IMR-90 (cell line): ENCODE data around the gene INSL3. TPM values are rescaled to one million over a fixed set of nuclear protein-coding genes. Genes with fewer than 3 reads are reported as not detected.

ENCODE experiments used
- ATAC-seq: fragments of 200-7000 bp; cut with Tn5 transposase; 2 replicates; pipeline ENCODE4 v1.9.1; 2020; ENCODE audit warnings: low read depth, mild to moderate bottlenecking, moderate library complexity
- BruUV-seq: library from RNA; stranded (reverse); fragments of 400-500 nt; replicated peaks from 2 replicates; lab custom pipeline; 2021; lab: Mats Ljungman, UMichigan
- CTCF ChIA-PET: fragments of 300-600 bp; formaldehyde crosslinking; extraction: SDS; loops from one replicate; lab custom pipeline; 2021; ENCODE audit warnings: antibody characterized with exemption; lab: Yijun Ruan, JAX
- POLR2A ChIA-PET: fragments of 300-600 bp; sonication (Branson Sonifier 250); formaldehyde crosslinking; loops from one replicate; lab custom pipeline; 2022; ENCODE audit warnings: antibody characterized with exemption; ENCODE audit not compliant: unreplicated experiment; lab: Charles Lee
- DNase-seq: peaks from one replicate; pipeline ENCODE4 v3.0.0; 2013
- H2AFZ ChIP-seq: replicated peaks from 2 replicates; pipeline ENCODE3; 2013; ENCODE audit warnings: low read length, mild to moderate bottlenecking; ENCODE audit not compliant: poor library complexity
- H2AK5ac ChIP-seq: 2 replicates; pipeline ENCODE4 v1.6.1; 2013; ENCODE audit warnings: low read depth, low read length, inconsistent platforms
- H2AK9ac ChIP-seq: replicated peaks from 2 replicates; pipeline ENCODE3; 2013; ENCODE audit warnings: mild to moderate bottlenecking, low read depth, low read length, moderate library complexity; ENCODE audit not compliant: poor library complexity
- H2BK120ac ChIP-seq: 2 replicates; pipeline ENCODE4 v1.6.1; 2013; ENCODE audit warnings: low read depth, low read length, inconsistent platforms
- H2BK15ac ChIP-seq: 3 replicates; pipeline ENCODE4 v1.6.1; 2013; ENCODE audit warnings: low read depth, low read length, inconsistent platforms
- H2BK20ac ChIP-seq: 2 replicates; pipeline ENCODE4 v1.6.1; 2013; ENCODE audit warnings: low read depth, mild to moderate bottlenecking, inconsistent platforms, low read length, moderate library complexity
- H2BK5ac ChIP-seq: 2 replicates; pipeline ENCODE4 v1.6.1; 2013; ENCODE audit warnings: mild to moderate bottlenecking, low read depth, low read length, inconsistent platforms; ENCODE audit not compliant: poor library complexity, severe bottlenecking
- H3K14ac ChIP-seq: replicated peaks from 2 replicates; pipeline ENCODE4 v1.6.1; 2013; ENCODE audit warnings: low read depth, low read length, inconsistent platforms
- H3K18ac ChIP-seq: 2 replicates; pipeline ENCODE4 v1.6.1; 2013; ENCODE audit warnings: low read depth, low read length, control low read depth
- H3K23ac ChIP-seq: 2 replicates; pipeline ENCODE4 v1.6.1; 2013; ENCODE audit warnings: low read depth, low read length, inconsistent platforms
- H3K27ac ChIP-seq: 2 replicates; pipeline ENCODE4 v1.5.1; 2013; ENCODE audit warnings: mild to moderate bottlenecking, control low read depth, low read length; ENCODE audit not compliant: insufficient read depth
- H3K27me3 ChIP-seq: 2 replicates; pipeline ENCODE4 v1.6.1; 2013; ENCODE audit warnings: low read length; ENCODE audit not compliant: control insufficient read depth, insufficient read depth
- H3K36me3 ChIP-seq: 2 replicates; pipeline ENCODE4 v1.6.1; 2013; ENCODE audit warnings: low read length, mixed read lengths; ENCODE audit not compliant: control insufficient read depth, insufficient read depth
- H3K4ac ChIP-seq: 2 replicates; pipeline ENCODE4 v1.6.1; 2013; ENCODE audit warnings: low read depth, low read length, inconsistent platforms
- H3K4me1 ChIP-seq: 2 replicates; pipeline ENCODE4 v1.6.1; 2013; ENCODE audit warnings: low read length, mixed read lengths; ENCODE audit not compliant: control insufficient read depth, insufficient read depth
- H3K4me2 ChIP-seq: 2 replicates; pipeline ENCODE4 v1.6.1; 2013; ENCODE audit warnings: low read depth, mild to moderate bottlenecking, control low read depth, low read length, moderate library complexity
- H3K4me3 ChIP-seq: 2 replicates; pipeline ENCODE4 v1.5.1; 2013; ENCODE audit warnings: low read depth, mild to moderate bottlenecking, control low read depth, low read length, moderate library complexity; ENCODE audit not compliant: insufficient read depth
- H3K56ac ChIP-seq: 2 replicates; pipeline ENCODE4 v1.6.1; 2013; ENCODE audit warnings: low read length, inconsistent platforms; ENCODE audit not compliant: insufficient read depth; ENCODE audit errors: extremely low read depth
- H3K79me1 ChIP-seq, 2 experiments: 2 replicates each; pipeline ENCODE4 v1.6.1; 2013; ENCODE audit warnings: low read length in 2 of 2, inconsistent platforms in 1 of 2, low read depth in 1 of 2
- H3K9ac ChIP-seq: 2 replicates; pipeline ENCODE4 v1.6.1; 2013; ENCODE audit warnings: low read depth, low read length, control low read depth
- H3K9me1 ChIP-seq: 2 replicates; pipeline ENCODE4 v1.6.1; 2013; ENCODE audit warnings: low read length, inconsistent platforms; ENCODE audit not compliant: insufficient read depth
- H3K9me3 ChIP-seq: 2 replicates; pipeline ENCODE4 v1.6.1; 2013; ENCODE audit warnings: low read length; ENCODE audit not compliant: control insufficient read depth, insufficient read depth
- H4K20me1 ChIP-seq: 2 replicates; pipeline ENCODE4 v1.6.1; 2013; ENCODE audit warnings: low read length, inconsistent platforms; ENCODE audit not compliant: insufficient read depth
- H4K5ac ChIP-seq: 2 replicates; pipeline ENCODE4 v1.6.1; 2013; ENCODE audit warnings: mild to moderate bottlenecking, low read depth, low read length, control low read depth
- H4K8ac ChIP-seq, 2 experiments: 2 replicates each; pipeline ENCODE4 v1.6.1; 2013; ENCODE audit warnings: low read depth in 2 of 2, low read length in 2 of 2, control low read depth in 1 of 2, inconsistent platforms in 1 of 2
- H4K91ac ChIP-seq: 2 replicates; pipeline ENCODE4 v1.6.1; 2013; ENCODE audit warnings: low read depth, low read length, inconsistent platforms; ENCODE audit not compliant: insufficient read depth
- BHLHE40 ChIP-seq: fragments of 150-350 bp; IDR thresholded peaks from 2 replicates; pipeline ENCODE4 v1.6.1; 2016; ENCODE audit warnings: mild to moderate bottlenecking, low read depth, low read length
- FOS ChIP-seq: fragments of 150-350 bp; IDR thresholded peaks from 2 replicates; pipeline ENCODE4 v1.6.1; 2016; ENCODE audit warnings: low read depth, low read length
- MXI1 ChIP-seq: IDR thresholded peaks from 2 replicates; pipeline ENCODE4 v1.6.1; 2012; ENCODE audit warnings: low read depth, mild to moderate bottlenecking, low read length, moderate library complexity, borderline replicate concordance
- NFE2L2 ChIP-seq: fragments of 150-350 bp; IDR thresholded peaks from 2 replicates; pipeline ENCODE4 v1.6.1; 2016; ENCODE audit warnings: low read depth, mild to moderate bottlenecking, low read length
- RCOR1 ChIP-seq: IDR thresholded peaks from 2 replicates; pipeline ENCODE4 v1.6.1; 2012; ENCODE audit warnings: mild to moderate bottlenecking, low read length, improper control_type of control experiment; ENCODE audit not compliant: insufficient replicate concordance
- SMC3 ChIP-seq: fragments of 150-350 bp; IDR thresholded peaks from 2 replicates; pipeline ENCODE4 v1.6.1; 2016; ENCODE audit warnings: low read depth, mild to moderate bottlenecking, antibody characterized with exemption, low read length, moderate library complexity
- WGBS, 2 experiments: methylation state at CpG; one replicate each; pipeline versions ENCODE4 v1.1.5 to v1.1.7; 2013; ENCODE audit warnings: missing lambda C conversion rate in 2 of 2; ENCODE audit not compliant: insufficient read length in 1 of 2; ENCODE audit errors: extremely low coverage in 2 of 2; 5-methylcytosine and 5-hydroxymethylcytosine counted together
- dilution Hi-C: fragments of 300-500 bp; cut with HindIII; formaldehyde crosslinking; loops from one replicate; pipeline ENCODE4 v1.14.3; 2018; ENCODE audit warnings: low sequenced_read_pairs; ENCODE audit not compliant: unreplicated experiment
- in situ Hi-C: fragments of 300-500 bp; cut with MboI; formaldehyde crosslinking; loops from 3 replicates; pipeline ENCODE4 v1.14.3; 2019; ENCODE audit warnings: low sequenced_read_pairs, inconsistent platforms, mixed read lengths
- intact Hi-C: fragments of 100-400 bp; cut with micrococcal nuclease; formaldehyde crosslinking; loops from 2 replicates; pipeline ENCODE4 v1.10.0; 2022
- polyA plus RNA-seq, 3 experiments: library from polyadenylated mRNA; depleted of rRNA; stranded (reverse); fragments of >200 nt; gene quantifications; 2 replicates each; pipeline ENCODE4 v1.2.3, GENCODE V29; 2012; ENCODE audit warnings: low replicate concordance in 1 of 3
- total RNA-seq: library from RNA; depleted of rRNA; stranded (reverse); fragments of >200 nt; gene quantifications from 2 replicates; pipeline ENCODE4 v1.2.3, GENCODE V29; 2012
- TF ChIP-seq, protein P1 (sequence below): fragments of 150-350 bp; IDR thresholded peaks from 2 replicates; pipeline ENCODE4 v1.6.1; 2016; ENCODE audit warnings: low read depth, mild to moderate bottlenecking, low read length, moderate library complexity, borderline replicate concordance
- TF ChIP-seq, protein P2 (sequence below): conservative IDR thresholded peaks from 2 replicates; pipeline ENCODE4 v1.5.1; 2012; ENCODE audit warnings: mild to moderate bottlenecking, low read depth, low read length, improper control_type of control experiment

INSL3 gene
- total and polyA plus RNA-seq, 2 of the 4 experiments (the other 2 are of a cell fraction) = not detected

DNA sequence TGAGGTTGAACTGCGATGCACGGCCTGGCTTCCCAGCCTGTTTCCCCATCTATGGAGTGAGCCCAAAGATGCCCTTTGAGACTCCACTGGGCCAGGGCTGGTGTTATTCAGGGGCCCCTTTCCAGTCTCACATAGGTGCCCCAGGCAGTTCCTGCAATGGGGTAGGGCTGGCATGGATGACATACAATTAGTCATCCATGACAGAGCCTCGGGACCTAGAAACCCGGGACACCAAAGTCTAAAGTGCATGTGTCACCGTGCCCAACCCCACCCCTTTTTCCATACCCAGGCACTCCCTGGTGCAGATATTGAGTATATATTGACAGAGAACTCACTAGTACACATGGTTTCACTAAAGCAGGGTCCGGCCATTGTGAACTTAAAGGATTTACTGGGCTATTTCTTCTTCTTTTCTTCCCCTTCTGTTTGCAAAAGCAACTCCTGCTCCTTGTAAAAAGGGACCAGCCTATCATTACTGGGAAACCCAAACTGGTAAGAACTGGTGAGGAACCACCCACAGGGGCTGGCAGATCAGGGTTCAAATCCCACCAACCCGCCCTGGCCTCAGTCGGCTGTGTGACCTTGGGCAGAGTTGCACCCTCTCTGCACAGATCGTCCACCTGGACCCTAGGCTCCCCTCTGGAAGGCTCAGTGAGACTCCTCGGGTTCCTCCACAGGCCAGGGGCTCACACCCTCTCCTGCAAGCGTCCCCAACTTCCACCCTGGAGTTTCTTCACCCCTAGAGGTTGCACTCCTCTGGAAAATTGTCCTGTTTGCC, 23.7 kb downstream of the INSL3 start:
- no peak overlapping the region for H2AFZ ChIP-seq
- no peaks in the 10 kb centered on the region for H3K9me1 ChIP-seq
- DNase-seq = no peak
- no peak overlapping the region for H2AK5ac ChIP-seq
- H2BK20ac ChIP-seq = no peak overlapping the region
- TF ChIP-seq, protein P1, sequence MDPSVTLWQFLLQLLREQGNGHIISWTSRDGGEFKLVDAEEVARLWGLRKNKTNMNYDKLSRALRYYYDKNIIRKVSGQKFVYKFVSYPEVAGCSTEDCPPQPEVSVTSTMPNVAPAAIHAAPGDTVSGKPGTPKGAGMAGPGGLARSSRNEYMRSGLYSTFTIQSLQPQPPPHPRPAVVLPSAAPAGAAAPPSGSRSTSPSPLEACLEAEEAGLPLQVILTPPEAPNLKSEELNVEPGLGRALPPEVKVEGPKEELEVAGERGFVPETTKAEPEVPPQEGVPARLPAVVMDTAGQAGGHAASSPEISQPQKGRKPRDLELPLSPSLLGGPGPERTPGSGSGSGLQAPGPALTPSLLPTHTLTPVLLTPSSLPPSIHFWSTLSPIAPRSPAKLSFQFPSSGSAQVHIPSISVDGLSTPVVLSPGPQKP = no peak
- TF ChIP-seq NFE2L2 (no peak), FOS (no peak), BHLHE40 (no peak), SMC3 (no peak), RCOR1 (no peak), MXI1 (no peak)
- TF ChIP-seq, protein P2, sequence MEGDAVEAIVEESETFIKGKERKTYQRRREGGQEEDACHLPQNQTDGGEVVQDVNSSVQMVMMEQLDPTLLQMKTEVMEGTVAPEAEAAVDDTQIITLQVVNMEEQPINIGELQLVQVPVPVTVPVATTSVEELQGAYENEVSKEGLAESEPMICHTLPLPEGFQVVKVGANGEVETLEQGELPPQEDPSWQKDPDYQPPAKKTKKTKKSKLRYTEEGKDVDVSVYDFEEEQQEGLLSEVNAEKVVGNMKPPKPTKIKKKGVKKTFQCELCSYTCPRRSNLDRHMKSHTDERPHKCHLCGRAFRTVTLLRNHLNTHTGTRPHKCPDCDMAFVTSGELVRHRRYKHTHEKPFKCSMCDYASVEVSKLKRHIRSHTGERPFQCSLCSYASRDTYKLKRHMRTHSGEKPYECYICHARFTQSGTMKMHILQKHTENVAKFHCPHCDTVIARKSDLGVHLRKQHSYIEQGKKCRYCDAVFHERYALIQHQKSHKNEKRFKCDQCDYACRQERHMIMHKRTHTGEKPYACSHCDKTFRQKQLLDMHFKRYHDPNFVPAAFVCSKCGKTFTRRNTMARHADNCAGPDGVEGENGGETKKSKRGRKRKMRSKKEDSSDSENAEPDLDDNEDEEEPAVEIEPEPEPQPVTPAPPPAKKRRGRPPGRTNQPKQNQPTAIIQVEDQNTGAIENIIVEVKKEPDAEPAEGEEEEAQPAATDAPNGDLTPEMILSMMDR = no peak
- no peak overlapping the region for H3K56ac ChIP-seq
- peaks cover 5% of the 10 kb centered on the region; the same call in 1 of the 2 replicates for H3K9me3 ChIP-seq
- H4K91ac ChIP-seq = no peak overlapping the region
- H3K27ac ChIP-seq = no peak overlapping the region
- no peak for ATAC-seq
- no peak overlapping the region for H3K4ac ChIP-seq
- dilution Hi-C loops = no loop called here
- H2BK15ac ChIP-seq = no peak overlapping the region
- H3K79me1 ChIP-seq = no peaks in the 10 kb centered on the region
- H4K20me1 ChIP-seq = no peaks in the 10 kb centered on the region
- no peak overlapping the region for H3K4me3 ChIP-seq
- H3K4me1 ChIP-seq = no peaks in the 10 kb centered on the region
- H3K14ac ChIP-seq = no peak overlapping the region
- 13% methylated on average over 3 of the region's 11 CpGs; no CpG with 5 or more reads in 1 of the 2 experiments for whole genome bisulfite sequencing, 2 experiments
- no TSS peak for BruUV-seq
- H4K8ac ChIP-seq = no peak overlapping the region
- H2BK120ac ChIP-seq = no peak overlapping the region
- H3K27me3 ChIP-seq = peaks cover 68% of the 10 kb centered on the region
- ChIA-PET CTCF (interaction anchor here (0.6 kb wide), 1 partner anchor 14 kb away, joined by 3 read pairs; no protein-coding TSS in a partner anchor), POLR2A (no interaction called here)
- H2BK5ac ChIP-seq = no peak overlapping the region
- H3K23ac ChIP-seq = no peak overlapping the region
- no peak overlapping the region for H3K18ac ChIP-seq
- intact Hi-C loops = no loop called here
- H3K4me2 ChIP-seq = no peak overlapping the region
- H3K9ac ChIP-seq = no peak overlapping the region
- in situ Hi-C loops = no loop called here
- H2AK9ac ChIP-seq = no peak overlapping the region
- no peak overlapping the region for H4K5ac ChIP-seq
- no peaks in the 10 kb centered on the region for H3K36me3 ChIP-seq
